IPS DF 19.7 (cell line): ENCODE measurements around the gene AGAP5.
"Not testable (repeated sequence)": the region's sequence is repeated elsewhere in the genome, so short reads cannot be mapped to it uniquely, and the experiment has no call there.

Experiments used
- DNase-seq: peaks from one replicate; pipeline ENCODE4 v3.0.0-alpha.2; 2013; ENCODE audit warnings: low read depth, low spot score

AGAP5 gene

DNA sequence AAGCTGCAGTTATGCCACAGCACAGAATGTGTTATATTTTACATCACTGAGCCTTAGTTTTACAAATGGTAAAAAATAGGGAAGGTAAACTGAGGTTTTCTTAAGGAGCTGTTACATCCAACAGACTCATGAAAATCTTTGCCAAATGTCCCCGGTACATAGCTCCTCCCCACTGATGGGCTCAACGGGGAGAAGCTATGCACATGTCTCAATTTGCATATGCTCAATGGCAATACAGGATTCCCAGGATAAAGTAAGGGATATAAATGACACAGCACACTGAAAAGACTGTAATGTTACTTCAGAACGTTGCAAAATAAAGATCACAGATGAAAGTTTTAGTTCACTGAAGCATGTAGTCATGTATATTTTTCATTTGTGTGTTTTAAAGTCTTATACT lies 16.6 kb upstream of the AGAP5 start:
- not testable (repeated sequence) for DNase-seq

DNA sequence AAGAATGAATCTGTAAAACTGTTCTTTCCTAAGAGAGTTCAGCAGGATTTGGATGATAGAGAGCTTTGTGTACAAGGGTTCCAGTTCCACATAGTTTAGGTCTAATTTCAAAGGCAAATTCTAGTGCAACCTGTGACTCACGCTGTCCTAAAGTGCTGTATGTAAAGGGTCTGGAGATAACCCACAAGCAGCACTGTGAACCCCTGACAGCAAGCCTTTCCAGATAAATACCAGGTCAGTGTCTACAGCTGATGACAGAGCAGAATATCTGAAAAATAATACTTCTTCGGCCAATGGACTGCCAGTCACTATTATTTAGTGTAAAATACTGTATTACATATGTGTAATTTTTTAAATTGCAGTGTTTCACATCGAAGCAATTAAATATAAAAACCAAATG lies 16.0 kb upstream of the AGAP5 start:
- not testable (repeated sequence) for DNase-seq

DNA sequence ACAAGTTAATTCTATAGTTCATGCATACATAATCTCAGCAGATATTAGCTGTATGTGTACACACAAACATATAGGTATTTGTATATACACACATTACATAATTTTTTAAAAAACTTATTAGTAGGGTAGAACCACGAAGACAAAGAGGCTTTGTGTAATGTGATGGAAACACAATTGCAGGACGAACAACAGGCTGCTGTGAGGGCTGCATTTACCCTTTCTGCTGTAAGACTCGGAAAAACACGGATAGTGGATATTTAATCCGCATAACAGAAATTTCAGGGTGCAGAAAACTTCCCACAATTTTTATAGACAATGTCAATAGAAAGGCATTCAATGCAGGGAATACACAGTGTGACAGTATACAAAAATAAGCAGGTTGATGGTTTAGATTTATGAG lies 13.8 kb upstream of the AGAP5 start:
- not testable (repeated sequence) for DNase-seq

DNA sequence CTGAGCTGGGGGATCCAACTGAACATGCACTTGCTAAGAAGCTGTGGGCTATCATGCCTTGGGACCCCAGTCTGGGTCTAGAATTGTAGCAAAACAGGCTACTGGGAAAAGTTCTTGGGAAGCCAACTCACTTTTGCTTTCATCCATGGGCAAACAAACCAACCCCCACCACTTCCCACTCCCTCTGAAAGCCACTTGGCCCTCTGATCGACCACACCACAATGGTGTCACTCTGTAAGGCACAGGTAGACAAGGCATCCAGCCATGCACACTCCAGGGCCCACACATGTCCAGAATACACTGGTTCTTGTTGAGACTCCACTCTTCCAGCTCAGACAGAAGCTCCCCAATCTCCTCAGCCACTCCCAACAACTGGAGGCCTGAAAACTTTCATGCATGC lies 10.2 kb upstream of the AGAP5 start:
- not testable (repeated sequence) for DNase-seq

DNA sequence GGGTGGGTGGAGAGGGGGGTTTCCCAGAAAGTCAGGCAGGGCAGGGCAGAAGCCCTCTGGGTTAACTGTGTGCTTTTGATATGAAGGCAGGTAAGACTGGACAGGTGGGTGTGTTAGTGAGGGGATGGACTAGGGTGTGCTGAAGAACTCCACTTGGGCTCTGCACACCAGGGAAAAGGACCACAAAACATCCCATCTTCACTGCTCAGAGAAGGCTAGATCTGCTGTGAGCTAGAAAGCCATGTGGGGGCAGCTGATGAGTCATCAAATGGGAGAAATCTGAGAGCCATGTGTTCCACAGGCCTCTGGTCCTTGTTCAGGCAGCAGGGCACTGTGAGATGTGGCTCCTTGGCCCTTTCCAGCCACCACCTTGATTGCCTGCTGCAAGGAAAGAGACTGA lies 9.7 kb upstream of the AGAP5 start:
- not testable (repeated sequence) for DNase-seq

DNA sequence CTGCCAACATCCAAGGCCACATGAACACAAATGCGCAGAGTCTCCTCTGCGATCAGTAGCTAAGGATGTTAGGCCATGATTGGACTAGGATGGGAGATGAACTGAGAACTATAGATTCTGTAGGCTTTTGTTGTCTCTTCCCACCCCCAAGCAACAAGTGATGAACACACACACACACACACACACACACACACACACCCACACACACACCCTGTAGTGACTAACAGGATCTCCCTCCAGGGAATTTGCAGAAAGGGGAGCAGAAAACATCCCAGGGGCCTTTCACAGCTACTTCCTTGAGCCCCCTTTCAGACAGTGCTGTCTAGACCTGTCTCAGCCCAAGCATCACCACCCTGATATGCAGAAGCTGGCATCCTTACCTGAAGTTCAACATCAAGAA lies 8.6 kb upstream of the AGAP5 start:
- DNase-seq: not testable (repeated sequence)

DNA sequence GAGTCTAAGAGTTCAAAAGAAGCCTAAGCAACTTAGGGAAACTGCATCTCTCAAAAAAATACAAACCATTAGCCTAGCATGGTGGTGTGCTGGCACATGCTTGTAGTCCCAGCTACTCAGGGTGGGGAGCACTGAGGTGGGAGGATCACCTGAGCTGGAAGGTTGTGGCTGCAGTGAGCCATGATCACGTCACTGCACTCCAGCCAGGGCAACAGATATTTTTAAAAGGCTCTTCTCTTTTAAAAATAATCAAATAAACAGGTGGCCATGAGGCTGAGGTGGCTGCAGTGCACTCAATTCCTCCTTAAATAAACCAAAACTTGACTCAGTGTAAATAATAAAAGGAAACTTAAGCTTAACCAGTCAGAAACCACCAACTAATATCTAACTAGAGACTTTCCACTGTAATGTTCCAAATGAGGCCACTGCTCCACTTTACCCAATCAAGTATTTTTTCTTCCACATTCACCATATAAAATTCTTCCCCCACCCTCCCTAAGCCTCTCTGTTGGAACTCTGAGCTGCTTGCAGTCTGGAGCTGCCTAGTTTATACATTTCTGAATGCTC lies 7.7 kb upstream of the AGAP5 start:
- DNase-seq: not testable (repeated sequence)

DNA sequence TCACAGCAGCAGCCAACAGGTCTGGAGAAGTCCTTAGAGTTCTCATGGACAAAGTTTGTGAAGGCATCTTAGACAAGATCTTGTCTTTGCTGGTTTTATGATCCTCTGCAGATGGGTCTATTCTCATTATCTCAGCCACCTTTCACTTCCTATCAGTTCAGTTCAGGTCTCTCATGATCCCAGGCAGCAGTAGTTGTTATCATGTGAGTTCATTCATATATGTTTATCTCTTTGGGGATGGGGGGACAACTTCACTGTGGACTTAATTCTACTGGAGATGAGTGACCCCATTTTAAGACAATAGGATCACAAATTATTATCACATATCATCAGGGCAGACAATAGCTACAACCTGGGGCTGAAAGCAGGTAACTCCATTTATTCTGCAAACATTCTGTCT lies 6.0 kb upstream of the AGAP5 start:
- not testable (repeated sequence) for DNase-seq

DNA sequence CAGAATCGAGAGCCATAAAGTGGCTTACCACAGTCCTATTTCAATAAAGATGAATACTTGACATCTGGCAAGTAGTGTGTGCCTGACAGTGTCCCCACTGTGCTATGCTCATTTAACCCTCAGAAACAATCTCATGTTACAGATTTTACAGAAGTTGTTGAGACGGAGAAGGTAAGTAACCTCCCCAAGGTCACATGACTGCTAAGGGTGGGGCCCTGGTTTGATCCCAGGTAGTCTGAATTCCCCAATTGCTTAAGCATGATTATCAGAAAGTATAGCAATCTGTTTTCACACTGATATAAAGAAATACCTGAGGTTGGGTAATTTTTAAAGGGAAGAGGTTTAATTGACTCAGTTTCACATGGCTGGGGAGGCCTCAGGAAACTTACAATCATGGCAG lies 910 bp upstream of the AGAP5 start:
- DNase-seq: not testable (repeated sequence)

DNA sequence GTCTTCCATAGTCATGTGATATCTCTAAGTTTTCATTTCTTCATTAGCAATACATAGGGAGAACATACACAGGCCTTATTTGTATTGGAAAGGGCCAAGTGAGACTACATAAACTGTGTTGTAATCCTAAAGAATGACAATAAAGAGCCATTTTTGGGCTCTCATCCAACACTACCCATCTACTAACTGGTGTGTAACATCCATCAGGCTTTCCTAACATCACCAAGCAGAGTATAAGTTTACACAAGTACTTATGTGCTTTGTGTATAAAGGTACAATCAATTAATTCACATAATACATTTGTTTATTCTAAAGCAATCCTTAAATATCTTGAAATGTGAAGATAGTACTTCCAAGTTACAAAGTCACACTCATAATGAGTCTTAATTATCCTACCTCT lies 2.6 kb downstream of the AGAP5 start:
- not testable (repeated sequence) for DNase-seq

DNA sequence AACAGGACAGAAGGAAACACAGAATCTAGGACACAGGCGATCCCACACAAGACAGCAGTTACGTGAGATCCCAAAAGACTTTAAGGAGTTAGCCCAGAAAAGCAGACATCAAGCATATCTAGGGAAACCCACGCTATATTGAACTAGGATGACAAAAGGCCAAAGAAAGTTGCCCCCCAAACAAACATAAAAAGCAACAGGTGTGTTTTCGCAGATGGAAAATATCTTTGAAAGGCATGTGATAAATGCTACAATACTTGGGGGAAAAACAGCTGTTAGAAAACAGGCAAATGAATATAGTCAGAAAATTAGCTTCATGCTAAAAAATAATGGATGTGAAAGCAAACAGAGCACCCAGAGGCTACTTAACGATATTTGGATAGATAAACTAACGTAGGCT lies 7.2 kb downstream of the AGAP5 start:
- not testable (repeated sequence) for DNase-seq

DNA sequence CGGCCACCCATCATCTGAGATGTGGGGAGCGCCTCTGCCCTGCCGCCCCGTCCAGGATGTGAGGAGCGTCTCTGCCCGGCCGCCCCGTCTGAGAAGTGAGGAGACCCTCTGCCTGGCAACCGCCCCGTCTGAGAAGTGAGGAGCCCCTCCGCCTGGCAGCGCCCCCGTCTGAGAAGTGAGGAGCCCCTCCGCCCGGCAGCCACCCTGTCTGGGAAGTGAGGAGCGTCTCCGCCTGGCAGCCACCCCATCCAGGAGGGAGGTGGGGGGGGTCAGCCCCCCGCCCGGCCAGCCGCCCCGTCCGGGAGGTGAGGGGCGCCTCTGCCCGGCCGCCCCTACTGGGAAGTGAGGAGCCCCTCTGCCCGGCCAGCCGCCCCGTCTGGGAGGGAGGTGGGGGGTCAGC lies 8.3 kb downstream of the AGAP5 start:
- not testable (repeated sequence) for DNase-seq

DNA sequence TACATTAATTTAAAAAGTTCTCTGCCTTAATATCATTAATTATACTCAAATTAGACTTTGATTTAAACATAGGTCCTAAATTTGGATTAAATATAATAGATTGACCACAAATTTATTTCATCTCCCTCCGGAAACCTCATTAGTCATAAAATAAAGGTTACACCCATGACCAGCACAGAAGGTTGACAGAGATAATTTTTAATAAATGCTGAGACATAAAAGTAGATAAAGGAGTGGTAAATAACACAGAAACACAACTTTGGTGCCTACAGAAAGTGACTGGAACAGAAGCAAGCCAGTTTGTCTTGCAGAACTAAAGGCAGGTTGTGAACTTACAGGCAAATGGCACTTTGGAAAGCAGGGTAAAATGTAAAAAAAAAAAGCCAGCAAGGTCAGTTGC lies 10.3 kb downstream of the AGAP5 start:
- DNase-seq: not testable (repeated sequence)

DNA sequence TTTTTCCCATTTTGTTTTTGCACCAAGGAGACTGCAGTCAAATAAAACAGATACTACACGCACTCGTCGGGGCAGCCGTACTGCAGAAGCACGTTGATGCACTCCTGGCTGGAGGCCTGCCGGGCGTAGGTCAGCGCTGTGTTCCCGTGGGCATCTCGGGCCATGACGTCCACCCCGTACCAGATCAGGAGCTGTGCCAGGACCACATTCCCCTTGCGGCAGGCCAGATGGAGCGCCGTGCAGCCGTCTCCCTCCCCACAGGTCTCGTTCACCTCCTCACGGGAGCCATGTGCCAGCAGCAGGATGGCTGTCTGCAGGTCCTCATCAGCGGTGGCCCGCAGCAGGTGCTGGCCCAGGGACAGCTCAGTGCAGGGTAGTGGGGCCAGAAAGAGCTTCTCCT lies 23.4 kb downstream of the AGAP5 start:
- not testable (repeated sequence) for DNase-seq

DNA sequence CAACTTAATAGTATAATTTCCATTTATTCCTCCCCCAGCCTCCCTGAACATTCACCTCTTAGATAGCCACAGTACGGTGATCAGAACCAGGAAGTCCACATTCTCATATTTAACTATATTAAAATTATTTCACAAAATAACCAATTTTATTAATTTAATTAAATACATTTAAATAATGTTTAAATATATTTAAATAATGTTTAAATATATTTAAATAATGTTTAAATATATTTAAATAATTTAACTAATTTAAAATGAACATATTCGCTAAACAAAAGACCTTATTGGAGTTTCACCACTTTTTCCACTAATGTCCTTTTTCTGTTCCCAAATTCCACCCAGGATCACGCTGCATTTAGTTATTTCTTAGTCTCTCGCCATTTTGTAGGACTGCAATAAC lies 29.5 kb downstream of the AGAP5 start:
- DNase-seq: not testable (repeated sequence)

DNA sequence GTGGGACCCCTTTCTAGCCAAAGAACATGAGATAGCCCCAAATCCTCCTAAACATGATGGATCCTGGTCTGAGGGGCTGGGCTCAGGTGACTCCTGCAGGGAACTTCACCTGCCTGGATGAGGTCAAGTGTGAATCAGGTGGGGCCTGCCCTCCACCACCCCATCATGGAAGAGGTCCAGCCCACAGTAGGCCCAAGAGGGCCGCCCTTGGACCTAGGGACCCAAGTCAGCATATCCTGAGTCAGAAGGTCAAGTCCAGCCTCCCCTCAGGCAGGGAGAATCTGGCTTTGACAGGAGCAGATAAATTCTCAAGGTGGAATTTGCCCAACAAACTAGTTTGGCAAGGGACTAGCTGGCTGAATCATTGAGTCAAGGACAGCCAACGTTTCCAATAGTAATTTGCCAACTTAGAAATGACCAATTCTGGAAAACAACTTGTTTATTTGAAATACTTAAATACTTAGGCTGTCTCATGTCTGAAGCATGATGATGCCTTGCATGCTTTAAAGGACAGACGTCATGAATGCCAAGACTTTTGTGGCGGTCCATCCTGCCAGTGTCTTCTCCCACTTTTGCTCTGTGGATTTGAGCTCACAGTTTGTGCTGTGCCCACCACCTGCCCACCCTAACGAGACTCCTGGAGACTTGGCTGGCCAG lies 31.6 kb downstream of the AGAP5 start:
- not testable (repeated sequence) for DNase-seq

DNA sequence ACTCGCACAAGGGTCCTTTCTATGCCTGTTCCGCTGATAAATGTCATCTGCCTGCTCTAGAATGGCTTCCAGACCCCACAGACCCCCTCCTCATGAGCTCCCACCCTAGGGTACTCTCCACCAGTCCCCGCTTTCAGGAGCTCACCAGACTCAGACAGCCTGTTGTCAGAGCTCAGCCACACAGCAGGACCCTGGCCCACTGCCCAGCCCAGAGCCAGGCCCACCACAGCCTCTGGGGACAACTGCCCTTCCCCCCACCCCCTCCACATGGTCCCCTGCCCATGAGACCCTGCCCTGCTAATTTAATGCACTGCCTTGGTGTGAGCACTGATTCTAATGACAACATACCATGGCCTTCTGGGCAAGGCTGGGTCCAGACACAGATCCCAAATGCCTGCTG lies 32.3 kb downstream of the AGAP5 start:
- not testable (repeated sequence) for DNase-seq

DNA sequence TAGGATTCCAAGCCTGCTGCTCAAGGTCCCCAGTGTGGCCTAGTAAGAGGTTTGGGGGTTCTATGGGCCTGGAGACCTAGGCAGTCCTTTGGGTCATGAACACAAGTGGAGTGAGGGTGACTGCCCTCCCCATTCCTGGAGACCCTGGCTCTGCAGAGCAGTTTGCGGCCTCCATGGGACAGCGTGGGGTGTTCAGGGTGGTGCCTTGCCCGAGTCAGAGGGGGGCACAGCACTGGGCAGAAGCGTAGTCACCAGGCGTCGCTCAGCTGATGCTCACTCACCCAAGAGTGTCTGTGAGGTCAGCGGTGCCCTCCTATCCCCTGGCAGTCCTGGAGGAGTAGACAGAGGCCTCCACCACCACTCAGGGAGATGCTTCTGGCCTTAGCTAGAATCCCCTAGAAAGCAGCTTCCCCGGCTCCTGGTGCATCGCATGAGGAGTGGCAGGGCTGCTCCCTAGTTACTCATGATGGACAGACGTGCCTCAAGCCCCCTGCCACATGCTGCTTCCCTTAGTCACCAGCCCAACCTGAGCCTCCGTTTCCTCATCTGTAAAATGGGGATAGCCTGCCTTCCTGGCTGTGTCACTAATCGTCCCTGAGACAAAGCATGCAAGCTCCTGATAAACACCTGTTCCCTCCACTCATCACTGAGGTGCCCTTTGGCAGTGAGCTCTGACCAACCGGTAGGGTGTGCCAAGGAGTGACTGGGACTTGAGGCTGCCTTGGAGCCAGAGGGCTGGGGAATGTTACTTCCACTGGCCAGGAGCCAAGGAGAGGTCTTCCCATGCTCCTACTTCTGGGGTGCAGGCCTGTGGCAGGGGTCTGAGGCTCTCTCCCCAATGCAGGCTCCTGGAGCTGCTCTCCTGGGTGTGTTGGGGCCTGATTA lies 33.5 kb downstream of the AGAP5 start:
- DNase-seq: not testable (repeated sequence)

DNA sequence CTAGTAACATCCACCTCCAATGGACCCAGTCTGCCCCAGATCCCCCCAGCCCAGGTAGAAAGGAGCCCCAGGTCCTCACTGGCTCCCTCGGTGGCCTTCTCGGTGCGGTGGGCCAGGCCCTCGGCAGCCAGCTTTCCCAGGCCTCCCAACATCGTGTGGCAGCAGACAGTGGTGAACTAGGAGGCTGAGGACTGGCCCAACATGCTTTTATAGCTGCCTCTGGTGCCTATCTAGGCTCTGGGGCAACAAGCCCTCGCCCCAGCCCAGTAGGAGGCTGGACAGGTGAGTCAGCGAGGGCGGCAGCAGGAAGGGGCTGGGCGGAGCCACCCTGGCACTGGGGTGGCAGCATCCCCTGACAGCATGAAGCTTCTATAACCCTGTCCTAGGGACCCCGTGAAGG lies 34.3 kb downstream of the AGAP5 start:
- not testable (repeated sequence) for DNase-seq

DNA sequence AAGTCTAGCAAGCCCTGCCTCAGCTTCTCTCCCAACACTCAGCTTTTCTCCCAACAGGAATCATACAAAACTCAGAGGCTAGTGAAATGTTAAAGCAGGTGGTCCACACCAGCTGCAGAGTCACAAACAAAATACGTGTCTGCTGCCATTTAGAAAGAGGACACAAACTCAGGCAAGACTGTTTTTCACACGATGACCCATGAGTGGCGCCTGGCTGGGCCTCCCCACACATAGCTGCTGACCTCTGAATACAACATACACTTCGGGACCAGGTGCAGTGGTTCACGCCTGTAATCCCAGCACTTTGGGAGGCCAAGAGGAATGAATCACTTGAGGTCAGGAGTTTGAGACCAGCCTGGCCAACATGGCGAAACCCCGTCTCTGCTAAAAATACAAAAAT lies 35.2 kb downstream of the AGAP5 start:
- DNase-seq: not testable (repeated sequence)

DNA sequence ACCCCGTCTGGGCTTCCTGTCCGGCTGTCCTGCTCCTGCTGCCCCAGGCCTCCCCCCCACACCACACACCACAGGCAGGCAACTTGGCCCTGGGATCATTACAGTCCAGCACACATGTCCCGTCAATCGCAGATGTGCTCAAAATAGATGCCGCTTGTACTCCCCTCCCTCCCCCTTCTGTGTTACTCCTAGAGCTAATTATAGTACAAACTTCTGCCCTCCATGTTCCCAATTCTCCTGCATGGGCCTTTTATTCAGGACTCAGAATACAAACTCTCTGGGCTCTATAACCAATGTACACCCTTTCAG lies 42.0 kb downstream of the AGAP5 start, which contains the start of gene SYNPO2L:
Gene SYNPO2L (minus strand): TSS at position 40 of the 309 bp plus-strand sequence. CDS start 107 bp downstream, outside the sequence.
- no peak for DNase-seq

DNA sequence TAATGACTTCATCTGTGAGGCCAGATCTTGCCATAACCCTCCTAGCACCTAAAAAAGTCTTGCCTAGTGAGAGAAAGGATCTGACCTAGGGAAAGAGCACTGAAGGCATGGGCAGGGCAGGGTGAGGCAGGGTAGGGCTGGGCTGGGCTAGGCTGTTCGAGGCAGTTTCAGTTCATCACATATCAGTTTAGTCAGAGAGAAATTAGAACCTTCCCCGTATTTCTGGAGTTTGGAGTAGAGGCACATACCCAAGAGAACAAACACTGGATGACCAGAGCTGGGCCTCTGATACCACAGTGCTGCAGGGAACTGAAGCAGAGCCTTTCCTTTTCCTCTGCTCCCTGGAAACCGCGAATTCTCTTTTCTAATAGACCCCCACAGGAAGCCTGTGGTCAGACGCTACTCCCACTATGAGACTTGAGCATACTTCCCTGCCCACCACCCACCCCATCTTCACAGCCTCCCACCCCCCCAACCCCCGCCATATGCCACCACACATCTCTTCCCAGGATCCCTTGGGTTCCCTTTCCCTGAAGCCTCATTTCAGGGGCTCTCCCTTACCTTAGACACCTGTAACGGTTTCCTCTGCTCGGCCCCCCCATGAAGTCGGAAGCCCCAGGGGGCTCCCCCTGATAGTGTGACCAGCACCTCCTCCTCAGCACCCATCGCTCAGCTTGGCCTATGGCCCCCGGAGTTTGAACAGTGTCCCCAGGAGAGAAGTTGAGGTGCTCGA lies 42.5 kb downstream of the AGAP5 start:
- DNase-seq: no peak
